HG03066 (cell line): ENCODE measurements around the gene SLC9C2.

Experiments
- ATAC-seq: cut with Tn5 transposase; IDR thresholded peaks from one replicate; pipeline ENCODE4 v1.9.1; 2021; ENCODE audit warnings: low read depth; ENCODE audit not compliant: unreplicated experiment

Gene SLC9C2

DNA sequence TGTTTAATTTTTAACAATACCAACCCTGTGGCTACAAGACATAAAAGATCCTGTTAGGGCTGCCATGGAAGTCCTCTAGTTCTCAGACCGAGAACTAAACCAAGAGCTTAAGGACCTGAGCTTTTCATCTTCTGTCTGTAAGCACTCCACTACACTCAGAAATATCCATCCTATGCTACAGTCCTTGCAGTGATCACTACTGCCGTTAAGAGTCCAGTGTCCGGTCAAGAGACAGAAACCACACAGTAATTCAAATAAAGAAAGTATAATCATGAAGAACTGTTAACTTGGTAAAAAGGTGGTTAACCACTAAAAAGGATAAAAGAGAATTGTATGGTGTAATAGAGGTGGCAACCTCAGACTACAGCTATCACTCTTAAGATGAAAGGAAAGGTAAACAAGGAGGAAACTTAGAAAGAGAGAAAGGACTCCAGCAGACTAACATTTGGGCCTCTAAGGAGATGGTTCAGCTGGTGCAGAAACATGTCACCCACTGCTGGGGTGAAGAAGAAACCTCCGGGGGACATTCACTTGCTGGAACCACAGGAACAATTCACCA is 147.8 kb downstream of the SLC9C2 start:
- ATAC-seq: no peak

DNA sequence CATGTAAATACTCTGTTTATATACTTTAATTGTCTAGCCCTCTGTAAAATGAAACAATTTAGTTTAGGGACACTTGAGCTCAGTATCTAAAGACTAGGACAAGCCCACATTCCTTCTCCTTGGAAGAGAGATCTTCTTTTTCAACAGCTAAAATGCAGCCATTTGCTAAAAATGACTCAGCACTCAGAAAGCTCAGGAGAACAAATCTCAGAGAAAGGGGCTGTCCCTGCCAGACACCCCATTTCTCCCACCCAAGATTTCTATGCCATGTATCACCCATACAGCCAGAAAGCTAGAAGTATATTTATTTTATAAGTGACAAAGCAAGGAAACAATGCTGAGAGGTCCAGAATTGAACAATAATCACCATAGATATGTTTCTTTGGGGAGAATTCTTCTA is 148.9 kb downstream of the SLC9C2 start:
- no peak for ATAC-seq

DNA sequence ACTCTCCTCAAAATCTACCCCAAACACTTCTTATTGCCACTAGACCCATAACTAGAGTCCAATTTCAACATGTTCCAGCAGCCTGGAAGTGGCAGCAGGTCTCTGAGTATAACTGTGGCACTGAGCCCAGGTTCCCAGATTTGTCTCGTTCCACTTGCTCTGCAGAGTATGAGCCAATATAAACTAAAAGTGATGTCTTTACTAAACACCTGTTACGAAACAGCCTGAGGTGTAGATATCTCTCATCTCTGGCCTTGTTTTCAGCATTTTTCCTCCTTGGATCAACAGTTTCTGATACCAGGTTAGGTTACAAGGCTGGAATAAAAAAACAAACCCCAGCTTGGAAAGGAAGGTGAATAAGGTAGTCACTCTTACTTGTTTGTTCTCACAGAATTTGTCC is 150.9 kb downstream of the SLC9C2 start:
- no peak for ATAC-seq
